GM19467 (cell line): ENCODE measurements around the gene SRSF2.
"Not testable (repeated sequence)": the region's sequence is repeated elsewhere in the genome, so short reads cannot be mapped to it uniquely, and the experiment has no call there.

Experiments used
- ATAC-seq: cut with Tn5 transposase; IDR thresholded peaks from one replicate; pipeline ENCODE4 v1.9.1; 2021; ENCODE audit warnings: mild to moderate bottlenecking, moderate library complexity; ENCODE audit not compliant: unreplicated experiment

The SRSF2 gene

DNA sequence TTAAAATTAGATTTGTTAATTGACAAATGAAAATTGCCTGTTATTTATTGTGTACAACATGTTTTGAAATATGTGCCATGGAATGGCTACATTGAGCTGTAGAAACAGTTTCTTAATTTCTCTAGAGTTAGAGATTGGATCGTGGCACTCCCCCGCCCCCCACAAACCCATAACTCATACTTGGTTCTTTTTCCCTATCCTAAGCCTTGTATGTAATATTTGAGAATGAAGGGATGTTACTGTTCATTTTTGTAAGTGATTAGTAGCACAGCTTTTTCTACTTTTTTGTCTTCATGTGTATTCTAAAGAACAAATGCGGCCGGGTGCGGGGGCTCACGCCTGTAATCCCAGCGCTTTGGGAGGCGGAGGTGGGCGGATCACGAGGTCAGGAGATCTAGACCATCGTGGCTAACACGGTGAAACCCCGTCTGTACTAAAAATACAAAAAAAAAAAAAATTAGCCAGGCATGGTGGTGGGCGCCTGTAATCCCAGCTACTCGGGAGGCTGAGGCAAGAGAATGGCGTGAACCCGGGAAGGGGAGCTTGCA is 2.5 kb upstream of the SRSF2 start:
- not testable (repeated sequence) for ATAC-seq

DNA sequence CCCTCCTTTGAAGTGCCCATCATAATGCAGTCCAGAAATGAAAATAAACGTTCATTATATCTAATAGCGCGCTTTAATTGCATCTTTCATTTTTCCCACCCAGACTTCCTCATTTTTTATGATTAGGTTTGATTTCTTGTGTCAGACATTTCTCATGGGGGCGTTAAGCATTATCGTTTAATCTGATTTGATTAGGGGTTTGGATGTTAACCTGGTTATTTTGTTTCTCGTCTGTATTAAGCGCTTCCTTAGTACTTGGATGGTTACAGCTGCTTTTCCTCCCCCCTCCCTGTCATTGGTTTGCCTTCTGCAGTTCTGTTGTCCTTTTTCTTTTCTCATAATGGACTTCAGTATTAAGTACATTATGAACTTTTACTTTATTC is 1.3 kb upstream of the SRSF2 start:
- no peak for ATAC-seq

DNA sequence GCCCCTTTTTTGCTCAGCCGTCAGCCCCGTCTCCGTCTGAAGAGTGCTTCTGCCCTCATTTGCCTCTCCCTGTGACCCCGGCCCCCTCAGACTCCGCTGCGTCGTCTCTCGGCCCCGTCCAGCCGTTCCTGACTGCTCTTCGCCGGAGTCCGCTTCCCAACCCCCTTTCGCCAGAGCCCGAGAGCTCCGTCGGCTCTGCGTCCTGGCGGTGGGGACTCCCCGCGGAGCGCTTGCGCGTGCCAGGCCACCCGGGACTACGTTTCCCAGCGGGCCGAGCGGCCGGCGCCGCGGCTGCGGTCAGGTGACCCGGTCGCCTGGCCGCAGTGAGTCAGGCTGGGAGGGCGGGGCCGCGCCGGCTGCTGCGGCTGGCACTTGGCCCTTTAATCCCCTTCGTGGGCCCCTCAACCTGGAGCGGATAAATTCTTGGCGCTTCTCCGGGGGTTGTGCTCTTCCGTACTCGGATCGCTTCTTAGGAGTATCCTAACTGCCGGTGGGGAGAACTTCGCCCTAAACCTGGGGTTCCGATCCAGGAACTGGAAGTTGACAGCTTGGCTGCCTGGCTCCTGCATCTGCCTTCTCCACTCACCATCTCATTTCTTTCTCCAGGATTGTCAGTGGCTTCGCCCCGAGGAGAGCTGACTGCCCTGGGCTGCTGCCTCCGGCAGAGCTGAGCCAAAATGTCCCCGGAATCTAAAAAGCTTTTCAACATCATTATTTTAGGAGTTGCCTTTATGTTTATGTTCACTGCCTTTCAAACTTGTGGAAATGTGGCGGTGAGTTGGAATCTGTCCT is 741 bp upstream of the SRSF2 start, which contains the start of gene MFSD11:
TSS of gene MFSD11 (plus strand) at position 444 of the 792 bp plus-strand sequence. CDS start at position 678, 234 bp downstream.
- ATAC-seq, result peak; percentile 51

DNA sequence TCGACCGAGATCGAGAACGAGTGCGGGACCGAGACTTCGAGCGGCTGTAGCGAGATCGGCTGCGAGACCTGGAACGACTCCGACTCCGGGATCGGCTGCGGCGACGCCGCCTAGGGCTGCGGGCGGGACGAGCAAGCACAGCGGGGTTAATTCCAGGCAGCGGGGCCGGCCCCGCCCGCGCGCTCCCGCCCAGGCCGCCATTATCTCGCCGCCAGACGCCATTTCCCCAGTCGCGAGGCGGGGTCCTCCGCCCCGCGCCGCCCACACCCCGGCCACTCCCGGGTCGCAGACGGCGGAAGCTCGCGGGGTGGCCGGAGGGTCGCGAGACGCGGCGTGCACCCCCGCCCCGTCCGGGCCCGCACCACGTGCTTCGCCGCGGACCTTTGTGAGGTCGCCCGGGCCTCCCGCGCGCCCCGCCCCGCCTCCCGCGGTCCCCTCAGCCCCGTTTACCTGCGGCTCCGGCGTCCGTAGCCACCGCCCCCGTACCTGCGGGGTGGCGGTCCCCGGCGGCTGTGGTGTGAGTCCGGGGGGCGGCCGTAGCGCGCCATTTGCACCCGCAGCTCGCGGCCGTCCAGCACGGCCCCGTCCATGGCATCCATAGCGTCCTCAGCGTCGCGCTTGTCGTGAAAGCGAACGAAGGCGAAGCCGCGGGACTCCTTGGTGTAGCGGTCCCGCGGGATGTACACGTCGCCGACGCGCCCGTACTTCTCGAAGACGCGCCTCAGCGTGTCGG is 616 bp downstream of the SRSF2 start:
- peak; percentile 12 for ATAC-seq

DNA sequence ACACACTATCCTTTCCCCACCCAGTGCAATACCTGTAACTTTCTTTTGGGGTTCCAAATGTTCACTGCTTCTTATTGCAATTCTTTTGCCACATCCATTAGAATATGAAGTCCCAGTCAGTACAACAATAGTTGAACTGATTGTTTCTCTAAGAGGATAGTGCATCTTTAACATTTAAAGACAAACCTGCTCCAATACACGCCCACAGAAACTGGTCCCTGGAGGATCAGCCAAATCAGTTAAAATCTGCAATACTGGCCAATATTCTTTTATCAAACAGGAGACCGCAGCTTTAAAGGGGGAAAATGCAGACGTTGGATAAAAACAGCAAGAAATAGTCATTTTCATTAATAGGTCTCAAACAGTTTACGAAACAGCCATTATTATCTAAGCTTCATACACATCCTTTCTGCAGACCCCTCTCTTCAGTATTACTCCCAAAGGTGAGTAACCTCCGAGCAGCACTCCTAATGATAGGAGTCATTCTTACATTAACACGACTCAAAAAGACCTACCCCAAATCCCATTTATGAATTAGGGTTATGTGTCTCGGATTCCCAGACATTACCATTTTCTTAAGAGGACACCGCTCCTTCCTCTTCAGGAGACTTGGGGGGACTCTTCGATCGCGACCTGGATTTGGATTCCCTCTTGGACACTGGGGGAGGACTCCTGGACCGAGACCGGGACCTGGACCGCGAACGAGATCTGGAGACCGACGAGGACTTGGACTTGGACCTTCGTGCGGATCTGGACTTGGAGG is 1.4 kb downstream of the SRSF2 start:
- no peak for ATAC-seq

DNA sequence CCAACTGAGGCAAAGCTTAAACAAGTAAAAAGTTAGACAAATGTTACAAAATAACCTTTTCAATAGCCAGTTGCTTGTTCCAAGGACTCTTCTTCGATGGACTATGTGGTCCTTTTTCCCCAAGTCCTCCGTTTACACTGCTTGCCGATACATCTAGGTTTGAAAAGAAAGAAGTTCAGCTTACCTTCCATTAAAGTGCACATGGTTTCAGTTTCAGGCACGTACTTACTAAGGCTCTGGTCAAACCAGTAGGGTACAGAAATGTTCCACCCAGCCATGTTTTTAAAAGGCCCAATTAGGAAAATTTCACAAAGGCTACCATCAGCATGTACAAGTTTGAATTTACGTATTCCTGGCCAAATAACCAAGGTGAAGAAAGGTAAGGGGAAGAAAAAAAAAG is 2.1 kb downstream of the SRSF2 start:
- ATAC-seq, result no peak

DNA sequence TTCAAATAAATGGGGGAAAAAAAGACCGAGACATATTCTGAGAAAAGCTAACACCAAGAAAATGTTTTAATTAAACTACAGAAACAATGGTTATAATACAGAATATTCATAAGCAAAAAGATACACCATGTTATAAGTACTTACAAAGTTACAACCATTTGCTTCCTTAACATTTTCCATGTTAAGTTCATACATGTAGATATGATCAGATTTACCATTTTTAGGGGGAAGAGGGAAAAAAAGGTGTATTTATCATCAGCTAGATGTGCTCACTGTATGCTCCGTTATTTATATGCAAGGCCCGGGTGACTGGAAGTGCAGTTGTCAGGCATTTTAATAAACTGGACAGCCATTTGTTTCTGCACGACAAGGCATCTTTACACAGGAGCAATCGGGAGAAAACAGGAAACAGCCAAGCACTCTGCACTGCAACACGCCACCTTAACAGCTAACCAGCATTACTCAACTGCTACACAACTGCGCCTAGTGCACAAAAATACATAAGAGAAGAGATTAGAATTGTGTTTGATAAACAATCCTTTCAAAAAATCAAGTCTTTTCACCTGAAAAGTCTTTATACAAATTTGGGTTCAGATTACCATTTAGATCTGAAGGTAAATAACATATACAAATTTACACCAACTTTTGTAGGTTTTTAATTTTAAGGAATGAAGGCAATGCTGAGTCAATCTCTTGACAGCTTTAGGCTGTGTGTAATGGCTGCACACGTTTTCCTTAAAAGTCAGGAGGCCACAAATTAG is 2.9 kb downstream of the SRSF2 start:
- ATAC-seq, result no peak

DNA sequence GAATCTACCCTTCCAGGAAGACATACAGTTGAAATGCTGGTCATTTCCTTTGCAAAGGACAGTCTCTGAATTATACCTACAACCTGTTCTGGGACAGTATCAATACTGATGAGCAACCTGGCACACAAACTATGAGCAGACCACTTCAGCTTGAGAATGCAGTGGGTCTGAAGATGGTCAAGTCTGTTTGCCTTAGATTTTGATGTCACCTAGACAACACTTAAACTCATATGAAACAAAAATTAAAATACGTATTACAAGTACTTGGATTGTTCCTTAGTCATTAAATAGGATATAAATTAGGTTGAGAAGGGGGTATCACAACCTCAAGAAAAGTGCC is 3.5 kb downstream of the SRSF2 start:
- ATAC-seq, result no peak

DNA sequence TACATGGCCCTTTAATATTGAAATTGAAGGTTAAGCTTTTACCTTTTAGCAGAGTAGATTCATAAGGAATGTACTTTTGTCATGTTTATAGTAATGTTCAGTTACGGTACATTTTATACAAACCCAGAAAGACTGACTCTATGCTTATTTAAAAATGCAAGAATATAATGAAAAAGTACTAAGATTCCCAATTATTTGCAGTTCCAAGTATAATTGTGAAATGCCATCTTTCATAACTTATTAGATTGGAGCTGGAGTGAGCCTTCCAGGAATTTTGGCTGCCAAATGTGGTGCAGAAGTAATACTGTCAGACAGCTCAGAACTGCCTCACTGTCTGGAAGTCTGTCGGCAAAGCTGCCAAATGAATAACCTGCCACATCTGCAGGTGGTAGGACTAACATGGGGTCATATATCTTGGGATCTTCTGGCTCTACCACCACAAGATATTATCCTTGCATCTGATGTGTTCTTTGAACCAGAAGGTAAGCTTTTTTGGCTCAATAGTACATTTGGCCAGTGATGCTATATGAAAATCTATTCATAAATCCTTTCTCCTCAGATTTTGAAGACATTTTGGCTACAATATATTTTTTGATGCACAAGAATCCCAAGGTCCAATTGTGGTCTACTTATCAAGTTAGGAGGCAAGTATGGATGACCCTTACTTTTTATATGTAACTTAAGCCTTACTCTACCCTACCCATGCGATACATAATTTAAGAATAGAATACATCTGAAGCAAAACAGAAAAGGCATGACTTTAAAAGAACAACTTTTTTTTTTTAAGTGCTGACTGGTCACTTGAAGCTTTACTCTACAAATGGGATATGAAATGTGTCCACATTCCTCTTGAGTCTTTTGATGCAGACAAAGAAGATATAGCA is 4.2 kb downstream of the SRSF2 start:
- ATAC-seq, result no peak

DNA sequence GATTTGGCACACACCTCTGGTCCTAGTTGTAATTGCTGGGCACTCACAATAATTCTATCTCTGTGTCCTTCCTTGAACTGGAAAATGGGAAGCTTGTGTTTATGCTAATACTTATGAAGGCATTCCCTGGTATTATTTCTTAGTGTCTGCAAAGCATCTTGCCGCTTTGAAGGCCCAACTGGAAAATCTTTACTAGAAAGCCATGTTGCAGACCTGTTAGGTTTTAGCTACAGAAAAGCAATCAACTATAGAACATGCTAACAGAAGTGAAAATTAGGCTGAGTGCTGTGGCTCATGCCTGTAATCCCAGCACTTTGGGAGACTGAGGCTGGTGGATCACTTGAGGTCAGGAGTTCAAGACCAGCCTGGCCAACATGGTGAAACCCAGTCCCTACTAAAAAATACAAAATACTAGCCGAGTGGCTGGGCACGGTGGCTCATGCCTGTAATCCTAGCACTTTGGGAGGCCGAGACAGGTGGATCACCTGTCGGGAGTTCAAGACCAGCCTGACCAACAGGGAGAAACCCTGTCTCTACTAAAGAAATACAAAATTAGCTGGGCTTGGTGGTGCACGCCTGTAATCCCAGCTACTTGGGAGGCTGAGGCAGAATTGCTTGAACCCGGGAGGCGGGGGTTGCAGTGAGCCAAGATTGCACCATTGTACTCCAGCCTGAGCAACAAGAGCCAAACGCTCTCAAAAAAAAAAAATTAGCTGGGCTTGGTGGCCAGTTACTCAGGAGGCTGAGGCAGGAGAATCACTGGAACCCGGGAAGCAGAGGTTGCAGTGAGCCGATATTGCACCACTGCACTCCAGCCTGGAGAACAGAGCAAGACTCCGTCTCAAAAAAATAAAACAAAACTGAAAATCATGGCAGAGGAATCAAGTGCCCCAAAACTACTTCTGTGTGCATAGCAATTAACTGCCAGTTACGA is 5.1 kb downstream of the SRSF2 start:
- ATAC-seq, result not testable (repeated sequence)

DNA sequence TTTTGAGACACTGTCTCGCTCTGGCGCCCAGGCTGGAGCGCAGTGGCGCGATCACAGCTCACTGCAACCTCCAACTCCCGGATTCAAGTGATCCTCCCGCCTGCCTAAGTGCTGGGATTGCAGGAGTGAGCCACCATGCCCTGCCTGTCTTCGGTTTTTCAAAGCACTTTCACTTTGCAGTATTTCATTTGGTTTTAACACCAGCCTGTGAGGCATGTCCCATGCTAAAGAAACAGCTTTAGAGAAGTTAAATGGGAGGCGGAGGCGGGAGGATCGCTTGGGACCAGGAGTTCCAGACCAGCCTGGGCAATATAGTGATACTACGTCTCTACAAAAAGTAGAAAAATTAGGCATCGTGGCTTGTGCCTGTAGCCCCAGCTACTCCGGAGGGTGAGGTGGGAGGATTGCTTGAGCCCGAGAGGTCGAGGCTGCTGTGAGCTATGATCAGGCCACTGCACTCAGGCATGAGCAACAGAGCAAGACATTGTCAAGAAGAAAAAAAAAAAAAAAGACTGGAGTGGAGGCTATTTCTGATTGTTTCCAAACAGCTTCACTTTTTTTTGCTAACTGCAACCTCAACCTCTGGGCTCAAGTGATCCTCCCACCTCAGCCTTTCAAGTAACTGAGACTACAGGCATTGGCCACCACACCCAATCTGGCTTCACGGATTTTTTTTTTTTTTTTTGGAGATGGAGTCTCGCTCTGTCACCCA is 9.2 kb downstream of the SRSF2 start:
- no peak for ATAC-seq

DNA sequence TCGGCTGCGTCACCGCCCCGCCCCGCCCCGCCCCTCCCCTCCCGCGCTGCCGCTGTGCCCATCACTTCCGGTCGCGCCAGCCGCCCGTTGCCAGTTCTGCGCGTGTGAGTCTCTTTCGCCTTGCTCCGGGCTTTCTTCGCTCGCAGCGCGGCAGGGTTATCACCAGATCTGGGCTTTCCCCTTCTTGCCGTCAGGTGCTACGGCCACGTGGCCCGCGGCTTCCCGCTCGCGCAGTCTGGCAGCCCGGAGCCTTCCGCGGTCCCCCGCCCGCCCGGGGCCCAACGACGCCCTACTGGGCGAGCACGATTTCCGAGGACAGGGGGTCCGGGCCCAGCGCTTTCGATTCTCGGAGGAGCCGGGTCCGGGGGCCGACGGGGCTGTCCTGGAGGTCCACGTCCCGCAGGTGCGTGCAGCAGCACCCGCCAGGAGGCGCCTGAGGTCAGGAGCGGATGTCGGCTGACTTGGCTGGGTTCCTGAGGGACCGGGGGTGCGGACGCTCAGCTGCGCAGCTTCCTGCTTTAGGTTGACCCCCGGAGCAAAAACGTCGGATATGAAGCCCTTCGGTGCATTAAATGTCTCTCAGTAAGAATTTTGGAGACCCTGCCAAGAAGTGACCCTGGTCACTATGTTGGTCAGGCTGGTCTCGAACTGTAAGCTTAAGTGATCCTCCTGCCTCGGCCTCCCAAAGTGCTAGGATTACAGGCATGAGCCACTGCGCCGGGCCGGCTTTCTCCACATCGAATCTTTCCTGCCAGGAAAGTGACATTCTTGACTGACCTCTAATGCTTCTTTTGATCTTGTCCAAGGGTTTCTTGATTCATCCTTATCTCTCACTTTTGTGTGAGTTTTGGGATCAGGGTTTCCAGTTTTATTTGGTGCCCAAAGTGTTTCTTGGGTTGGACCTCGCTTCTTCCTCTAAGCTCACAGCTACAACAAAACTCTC is 10.1 kb downstream of the SRSF2 start, which contains the start of gene METTL23:
TSS of gene METTL23 (plus strand) at position 64 of the 943 bp plus-strand sequence. CDS start 2,872 bp downstream, outside the sequence.
- ATAC-seq, result peak; percentile 44

DNA sequence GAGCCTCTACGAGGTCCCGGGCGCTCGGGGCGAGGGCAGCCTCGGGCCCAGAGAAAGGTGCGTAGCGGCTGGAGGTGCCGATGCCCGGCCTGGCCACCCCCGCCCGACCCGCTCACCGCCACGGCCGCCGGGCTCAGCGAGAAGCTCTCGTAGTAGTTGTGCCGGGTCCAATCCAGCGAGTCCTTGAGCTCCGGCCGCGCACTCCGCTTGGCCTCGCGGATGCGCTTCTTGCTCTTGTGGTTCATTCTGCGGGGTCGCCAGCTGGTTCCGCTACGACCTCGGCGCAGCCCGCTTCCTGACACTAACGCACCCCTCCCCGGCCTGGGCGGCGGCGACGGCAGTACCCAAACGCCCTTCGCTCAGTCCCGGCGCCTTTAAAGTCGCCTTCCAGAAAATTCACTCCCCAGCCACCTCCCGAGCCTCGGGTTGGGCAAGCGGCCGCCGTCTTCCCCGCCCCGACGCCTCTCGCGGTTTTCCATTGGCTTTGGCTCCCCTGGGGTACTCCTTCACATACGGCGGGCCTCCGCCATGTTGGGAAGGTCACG is 10.8 kb downstream of the SRSF2 start, which contains the start of gene JMJD6:
TSS of gene JMJD6 (minus strand) at position 376 of the 545 bp plus-strand sequence. CDS start at position 245, 131 bp downstream.
- ATAC-seq, result peak; percentile 60

DNA sequence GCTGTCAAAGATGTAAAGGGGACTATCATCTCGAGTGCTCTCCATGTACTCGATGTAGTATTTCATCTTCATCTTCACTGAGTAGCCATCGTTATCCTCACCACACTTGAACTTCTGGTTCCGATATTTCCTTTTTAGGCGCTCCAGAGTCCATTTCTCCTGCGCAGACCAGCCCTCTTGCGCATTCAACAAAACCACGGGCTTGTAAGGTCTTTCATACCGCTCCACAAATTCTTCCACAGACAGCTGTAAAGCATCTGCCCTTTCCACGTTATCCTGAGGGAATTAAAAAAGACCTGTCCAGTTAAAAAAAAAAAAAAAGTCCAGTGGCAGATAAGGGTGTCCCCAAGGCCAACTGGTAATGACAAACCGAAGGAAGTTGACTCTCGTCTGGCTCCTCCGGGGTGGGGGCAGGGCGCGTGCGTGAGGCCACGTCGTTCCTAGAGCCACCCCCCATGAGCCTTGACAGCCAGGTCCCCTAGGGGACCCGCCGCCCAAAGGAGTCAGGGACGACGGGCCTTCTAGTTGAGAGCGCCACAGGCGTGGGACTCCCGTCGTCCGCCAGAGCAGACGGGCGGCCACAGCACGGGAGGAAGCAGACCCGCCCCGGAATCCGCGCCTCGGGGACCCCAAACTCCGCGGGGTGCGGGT is 11.4 kb downstream of the SRSF2 start:
- peak; percentile 9 for ATAC-seq

DNA sequence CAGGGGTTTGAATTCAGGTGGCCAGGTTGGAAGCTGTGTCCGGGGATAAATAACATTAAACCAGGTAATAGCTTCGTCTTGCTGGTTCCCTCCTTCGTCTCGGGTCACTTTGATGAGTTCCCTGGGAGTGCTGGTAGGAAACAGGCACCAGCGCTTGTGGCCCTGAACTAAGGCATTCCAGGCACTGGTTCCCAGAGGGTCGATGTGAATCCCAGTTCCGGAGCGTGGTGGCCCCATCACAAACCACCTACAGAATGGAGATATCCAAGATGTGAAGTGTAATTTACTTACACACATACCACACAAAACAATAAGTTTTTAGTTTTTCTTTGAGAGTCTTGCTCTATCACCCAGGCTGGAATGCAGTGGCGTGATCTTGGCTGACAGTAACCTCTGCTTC is 13.3 kb downstream of the SRSF2 start:
- no peak for ATAC-seq

DNA sequence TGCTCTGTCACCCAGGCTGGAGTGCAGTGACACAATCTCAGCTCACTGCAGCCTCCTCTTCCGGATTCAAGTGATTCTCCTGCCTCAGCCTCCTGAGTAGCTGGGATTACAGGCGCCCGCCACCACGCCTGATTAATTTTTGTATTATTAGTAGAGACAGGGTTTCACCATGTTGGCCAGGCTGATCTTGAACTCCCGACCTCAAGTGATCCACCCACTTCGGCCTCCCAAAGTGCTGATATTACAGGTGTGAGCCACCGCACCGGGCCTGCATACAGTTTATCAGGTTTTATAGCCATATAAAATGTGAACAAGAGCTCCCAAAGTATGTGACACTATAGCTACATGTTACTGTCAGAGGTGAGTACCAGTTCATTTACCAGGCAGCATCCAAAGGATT is 14.2 kb downstream of the SRSF2 start:
- not testable (repeated sequence) for ATAC-seq
